Effector CD8-positive, alpha-beta T cell (primary cell): ENCODE data around the gene UNC79.

ENCODE experiments used
- DNase-seq: peaks from one replicate; lab custom pipeline; 2025; lab: John Stamatoyannopoulos, UW

Gene UNC79

GRCh38 chr14:93548102-93548843 is 117.5 kb downstream of the UNC79 start:
- no peak for DNase-seq

GRCh38 chr14:93549595-93549994 is 118.9 kb downstream of the UNC79 start:
- DNase-seq = no peak

GRCh38 chr14:93564918-93565317 is 134.2 kb downstream of the UNC79 start:
- no peak for DNase-seq

GRCh38 chr14:93566065-93566693 is 135.4 kb downstream of the UNC79 start:
- DNase-seq = no peak

GRCh38 chr14:93571275-93571674 is 140.5 kb downstream of the UNC79 start:
- DNase-seq = no peak

- no peak for DNase-seq
These were observed 148.4 kb downstream of the UNC79 start for GRCh38 chr14:93579178-93579577.

GRCh38 chr14:93582516-93582915 is 151.8 kb downstream of the UNC79 start:
- no peak for DNase-seq

GRCh38 chr14:93587330-93587729 is 156.6 kb downstream of the UNC79 start:
- DNase-seq = no peak

GRCh38 chr14:93591506-93591905 is 160.8 kb downstream of the UNC79 start:
- DNase-seq = no peak

GRCh38 chr14:93592786-93593185 is 162.0 kb downstream of the UNC79 start:
- DNase-seq = no peak

- DNase-seq = no peak
These were observed 175.4 kb downstream of the UNC79 start for GRCh38 chr14:93606091-93606490.

- no peak for DNase-seq
These were observed 188.5 kb downstream of the UNC79 start for GRCh38 chr14:93619176-93619793.

GRCh38 chr14:93628048-93628447 is 197.3 kb downstream of the UNC79 start:
- DNase-seq = no peak

GRCh38 chr14:93629643-93630042 is 198.9 kb downstream of the UNC79 start:
- no peak for DNase-seq

GRCh38 chr14:93638790-93639189 is 208.1 kb downstream of the UNC79 start:
- no peak for DNase-seq

GRCh38 chr14:93643127-93643526 is 212.4 kb downstream of the UNC79 start:
- DNase-seq = no peak

- DNase-seq = no peak
These were observed 212.9 kb downstream of the UNC79 start for GRCh38 chr14:93643676-93644075.

- DNase-seq = no peak
These were observed 214.5 kb downstream of the UNC79 start for GRCh38 chr14:93645200-93645599.

GRCh38 chr14:93648440-93649168 is 217.9 kb downstream of the UNC79 start:
- DNase-seq = no peak

- DNase-seq = no peak
These were observed 223.9 kb downstream of the UNC79 start for GRCh38 chr14:93654599-93654998.

GRCh38 chr14:93655078-93655750 is 224.5 kb downstream of the UNC79 start:
- DNase-seq = no peak

GRCh38 chr14:93657875-93658274 is 227.1 kb downstream of the UNC79 start:
- no peak for DNase-seq
